ENCODE results near the gene ZNF681. TPM values are rescaled to one million over a fixed set of nuclear protein-coding genes. Genes with fewer than 3 reads are reported as not detected.

ZNF681 gene
- total and polyA plus RNA-seq, 2 of the 4 experiments (the other 2 are of a cell fraction), result 0.15 to 0.54 TPM

DNA sequence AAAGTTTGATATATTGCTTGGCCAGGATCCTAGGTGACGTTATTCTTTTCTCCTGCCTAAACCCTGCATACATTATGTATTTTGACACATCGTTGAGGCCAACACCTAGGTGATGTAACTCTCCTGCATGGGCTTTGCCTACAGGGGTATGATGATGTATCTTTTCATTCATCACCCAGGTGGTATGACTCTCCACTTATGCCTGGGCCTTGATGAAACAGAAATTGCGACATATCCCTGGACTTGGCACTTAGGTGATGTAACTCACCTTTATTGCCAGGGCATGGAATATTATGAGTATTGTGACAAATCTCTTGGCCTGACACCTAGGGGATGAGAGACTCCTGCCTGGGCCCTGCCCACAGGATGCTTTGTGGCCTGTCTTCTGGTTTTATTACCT is 18.5 kb upstream of the ZNF681 start:
- H2BK120ac ChIP-seq (ENCODE audit: low read depth, low read length), result no peak overlapping the region
- no peak overlapping the region for H4K5ac ChIP-seq (ENCODE audit: low read depth, low read length)
- TF ChIP-seq, protein P1, sequence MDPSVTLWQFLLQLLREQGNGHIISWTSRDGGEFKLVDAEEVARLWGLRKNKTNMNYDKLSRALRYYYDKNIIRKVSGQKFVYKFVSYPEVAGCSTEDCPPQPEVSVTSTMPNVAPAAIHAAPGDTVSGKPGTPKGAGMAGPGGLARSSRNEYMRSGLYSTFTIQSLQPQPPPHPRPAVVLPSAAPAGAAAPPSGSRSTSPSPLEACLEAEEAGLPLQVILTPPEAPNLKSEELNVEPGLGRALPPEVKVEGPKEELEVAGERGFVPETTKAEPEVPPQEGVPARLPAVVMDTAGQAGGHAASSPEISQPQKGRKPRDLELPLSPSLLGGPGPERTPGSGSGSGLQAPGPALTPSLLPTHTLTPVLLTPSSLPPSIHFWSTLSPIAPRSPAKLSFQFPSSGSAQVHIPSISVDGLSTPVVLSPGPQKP (IDR thresholded peaks at IDR 0.05; ENCODE audit: borderline replicate concordance, low read depth, low read length), result no peak
- no peak for TF ChIP-seq SMC3 (IDR thresholded peaks at IDR 0.05; ENCODE audit: low read depth, low read length)
- no peak for TF ChIP-seq BHLHE40 (IDR thresholded peaks at IDR 0.05; ENCODE audit: low read depth, low read length)
- TF ChIP-seq, protein P2, sequence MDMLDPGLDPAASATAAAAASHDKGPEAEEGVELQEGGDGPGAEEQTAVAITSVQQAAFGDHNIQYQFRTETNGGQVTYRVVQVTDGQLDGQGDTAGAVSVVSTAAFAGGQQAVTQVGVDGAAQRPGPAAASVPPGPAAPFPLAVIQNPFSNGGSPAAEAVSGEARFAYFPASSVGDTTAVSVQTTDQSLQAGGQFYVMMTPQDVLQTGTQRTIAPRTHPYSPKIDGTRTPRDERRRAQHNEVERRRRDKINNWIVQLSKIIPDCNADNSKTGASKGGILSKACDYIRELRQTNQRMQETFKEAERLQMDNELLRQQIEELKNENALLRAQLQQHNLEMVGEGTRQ (IDR thresholded peaks at IDR 0.05; ENCODE audit: low read depth, low read length), result no peak
- TF ChIP-seq MAZ (IDR thresholded peaks at IDR 0.05; ENCODE audit: borderline replicate concordance, low read depth, low read length), result no peak
- no peak for TF ChIP-seq FOS (IDR thresholded peaks at IDR 0.05; ENCODE audit: low read depth, low read length)
- no peak for TF ChIP-seq POLR2A (IDR thresholded peaks at IDR 0.05; ENCODE audit: low read depth, low read length)
- no peak for TF ChIP-seq RFX5 (IDR thresholded peaks at IDR 0.05; ENCODE audit: low read depth, low read length)
- no peak for TF ChIP-seq CHD1 (IDR thresholded peaks at IDR 0.05; ENCODE audit: low read depth, low read length)
- TF ChIP-seq NFE2L2 (IDR thresholded peaks at IDR 0.05; ENCODE audit: low read depth, low read length), result no peak
- no peaks in the 10 kb centered on the region for H3K4me1 ChIP-seq (ENCODE audit: control insufficient read depth, insufficient read depth, low read length)
- H2BK5ac ChIP-seq (ENCODE audit: low read depth, low read length, poor library complexity, severe bottlenecking), result no peak overlapping the region
- H3K9me1 ChIP-seq (ENCODE audit: insufficient read depth, low read length), result no peaks in the 10 kb centered on the region
- H4K91ac ChIP-seq (ENCODE audit: insufficient read depth, low read depth, low read length), result no peak overlapping the region
- no TSS peak for BruUV-seq (replicated peaks)
- in situ Hi-C loops (cut with MboI; ENCODE audit: low sequenced_read_pairs) (no loop called here), intact Hi-C loops (cut with micrococcal nuclease) (no loop called here), dilution Hi-C loops (cut with HindIII; ENCODE audit: low sequenced_read_pairs, unreplicated experiment) (no loop called here)
- H3K9me3 ChIP-seq (ENCODE audit: control insufficient read depth, insufficient read depth, low read length), result no peaks in the 10 kb centered on the region; the same call in 1 of the 2 replicates
- CTCF ChIA-PET, result no interaction called here
- no peak overlapping the region for H3K14ac ChIP-seq (replicated peaks; ENCODE audit: low read depth, low read length)
- no peak overlapping the region for H3K4me3 ChIP-seq (ENCODE audit: insufficient read depth, low read depth, low read length)
- H2BK15ac ChIP-seq (ENCODE audit: low read depth, low read length), result no peak overlapping the region
- no CpG with 5 or more reads among the region's 3 CpGs for WGBS, 2 experiments (ENCODE audit: extremely low coverage in 2 of 2, insufficient read length in 1 of 2)
- no peaks in the 10 kb centered on the region for H3K27me3 ChIP-seq (ENCODE audit: control insufficient read depth, insufficient read depth, low read length)
- no peak overlapping the region for H3K4ac ChIP-seq (ENCODE audit: low read depth, low read length)
- no peak overlapping the region for H3K23ac ChIP-seq (ENCODE audit: low read depth, low read length)
- no peaks in the 10 kb centered on the region for H3K36me3 ChIP-seq (ENCODE audit: control insufficient read depth, insufficient read depth, low read length)
- H2AK9ac ChIP-seq (replicated peaks; ENCODE audit: low read depth, low read length, poor library complexity), result no peak overlapping the region
- H3K4me2 ChIP-seq (ENCODE audit: low read depth, low read length), result no peak overlapping the region
- H3K18ac ChIP-seq (ENCODE audit: low read depth, low read length), result no peak overlapping the region
- DNase-seq, result no peak
- H3K27ac ChIP-seq (ENCODE audit: insufficient read depth, low read length), result no peak overlapping the region
- H3K9ac ChIP-seq (ENCODE audit: low read depth, low read length), result no peak overlapping the region
- H4K8ac ChIP-seq (ENCODE audit: low read depth in 2 of 2, low read length in 2 of 2), result no peak overlapping the region
- no peak overlapping the region for H2AK5ac ChIP-seq (ENCODE audit: low read depth, low read length)
- H2BK20ac ChIP-seq (ENCODE audit: low read depth, low read length), result no peak overlapping the region
- ATAC-seq (ENCODE audit: low read depth), result no peak
- H4K20me1 ChIP-seq (ENCODE audit: insufficient read depth, low read length), result no peaks in the 10 kb centered on the region; the same call in 1 of the 2 replicates
- no peaks in the 10 kb centered on the region for H3K79me1 ChIP-seq (ENCODE audit: low read depth in 1 of 2, low read length in 2 of 2)
- H2AFZ ChIP-seq (replicated peaks; ENCODE audit: low read length, poor library complexity), result no peak overlapping the region
- no peak overlapping the region for H3K56ac ChIP-seq (ENCODE audit: extremely low read depth, insufficient read depth, low read length)
- POLR2A ChIA-PET (ENCODE audit: unreplicated experiment), result no interaction called here

Measured in IMR-90 (cell line).